HCT116 (cell line): Measurements from ENCODE around the gene ACD. TPM values are rescaled to one million over a fixed set of nuclear protein-coding genes. Genes with fewer than 3 reads are reported as not detected.

Experiments used
- ATAC-seq: fragments of 200-7000 bp; cut with Tn5 transposase; 2 replicates; pipeline ENCODE4 v1.9.1; 2020; ENCODE audit warnings: mild to moderate bottlenecking, moderate library complexity
- BruUV-seq: library from RNA; stranded (reverse); fragments of 400-500 nt; replicated peaks from 2 replicates; lab custom pipeline; 2021; lab: Mats Ljungman, UMichigan
- CTCF ChIA-PET: fragments of 300-600 bp; sonication (Branson Sonifier 250); formaldehyde crosslinking; loops from one replicate; lab custom pipeline; 2021; ENCODE audit warnings: antibody characterized with exemption; lab: Charles Lee
- POLR2A ChIA-PET: fragments of 300-600, 350-600 bp; sonication (Branson Sonifier 250); formaldehyde crosslinking; loops from one replicate; lab custom pipeline; 2021; ENCODE audit warnings: antibody characterized with exemption; lab: Charles Lee
- RAD21 ChIA-PET, 2 experiments: fragments of 300-600 bp; sonication (Branson Sonifier 250); formaldehyde crosslinking; loops; one replicate each; lab custom pipeline; 2023; ENCODE audit warnings: low total read pairs in 2 of 2; ENCODE audit not compliant: uncharacterized antibody in 2 of 2, unreplicated experiment in 2 of 2, low non-redundant PET in 1 of 2; lab: Charles Lee
- DNase-seq: peaks from one replicate; pipeline ENCODE4 v3.0.0-alpha.2; 2010; ENCODE audit warnings: low read depth, low spot score
- H2AFZ ChIP-seq: fragments of 200-600 bp; shearing (Covaris generic), sonication (generic); 2 replicates; pipeline ENCODE4 v1.6.1; 2017; ENCODE audit warnings: low read depth, mixed run types, mixed read lengths, antibody characterized with exemption, low read length; ENCODE audit not compliant: poor library complexity, severe bottlenecking
- H3K27ac ChIP-seq: 2 replicates; pipeline ENCODE4 v1.5.1; 2012; ENCODE audit warnings: low read depth, low read length
- H3K27me3 ChIP-seq: fragments of 200-600 bp; sonication (generic); 2 replicates; pipeline ENCODE4 v1.6.1; 2016; ENCODE audit warnings: mixed run types, low read length, mixed read lengths; ENCODE audit not compliant: insufficient read depth
- H3K36me3 ChIP-seq, 2 experiments: fragments of 200-500 bp in 1 of 2; fragments of 200-600 bp in 1 of 2; sonication (Bioruptor generic) in 1 of 2; sonication (generic) in 1 of 2; 2 replicates each; pipeline versions ENCODE4 v1.5.1 to v1.6.1; 2014 to 2016; ENCODE audit warnings: low read length in 2 of 2, inconsistent platforms in 1 of 2, mixed read lengths in 1 of 2, mixed run types in 1 of 2; ENCODE audit not compliant: insufficient read depth in 2 of 2, control insufficient read depth in 1 of 2
- H3K4me1 ChIP-seq, 2 experiments: fragments of 200-600 bp in 1 of 2; sonication (generic) in 1 of 2; 2 replicates each; pipeline versions ENCODE4 v1.5.1 to v1.6.1; 2012 to 2017; ENCODE audit warnings: low read length in 2 of 2, inconsistent platforms in 1 of 2, mild to moderate bottlenecking in 1 of 2, mixed read lengths in 1 of 2, mixed run types in 1 of 2, moderate library complexity in 1 of 2; ENCODE audit not compliant: insufficient read depth in 2 of 2, control insufficient read depth in 1 of 2
- H3K4me2 ChIP-seq: fragments of 200-600 bp; sonication (generic); 2 replicates; pipeline ENCODE4 v1.6.1; 2017; ENCODE audit warnings: mixed run types, low read length, mixed read lengths
- H3K4me3 ChIP-seq, 2 experiments: fragments of 200-600 bp in 1 of 2; sonication (generic) in 1 of 2; replicated peaks in 1 of 2; 2 replicates each; pipeline ENCODE4 v1.5.1; 2011 to 2016; ENCODE audit warnings: low read length in 2 of 2, control low read depth in 1 of 2, low read depth in 1 of 2, mild to moderate bottlenecking in 1 of 2, mixed read lengths in 1 of 2, mixed run types in 1 of 2
- H3K79me2 ChIP-seq: fragments of 200-600 bp; sonication (generic); 2 replicates; pipeline ENCODE4 v1.6.1; 2017; ENCODE audit warnings: mild to moderate bottlenecking, mixed run types, low read length, moderate library complexity, mixed read lengths; ENCODE audit not compliant: insufficient read depth
- H3K9ac ChIP-seq: fragments of 200-600 bp; sonication (generic); 2 replicates; pipeline ENCODE4 v1.6.1; 2016; ENCODE audit warnings: low read length, mixed read lengths
- H3K9me2 ChIP-seq: fragments of 200-600 bp; sonication (generic), shearing (Covaris generic); 2 replicates; pipeline ENCODE4 v1.6.1; 2017; ENCODE audit warnings: mixed run types, mild to moderate bottlenecking, moderate library complexity; ENCODE audit not compliant: insufficient read depth
- H3K9me3 ChIP-seq, 2 experiments: fragments of 200-500 bp in 1 of 2; fragments of 200-600 bp in 1 of 2; sonication (Bioruptor generic) in 1 of 2; sonication (generic) in 1 of 2; 2 replicates each; pipeline ENCODE4 v1.6.1; 2014 to 2017; ENCODE audit warnings: low read length in 2 of 2, mixed read lengths in 2 of 2, inconsistent platforms in 1 of 2, low read depth in 1 of 2, mild to moderate bottlenecking in 1 of 2, mixed run types in 1 of 2, moderate library complexity in 1 of 2; ENCODE audit not compliant: control insufficient read depth in 1 of 2, insufficient read depth in 1 of 2
- H4K20me1 ChIP-seq: fragments of 200-600 bp; sonication (generic), shearing (Covaris generic); 2 replicates; pipeline ENCODE4 v1.6.1; 2017; ENCODE audit warnings: mixed run types, mild to moderate bottlenecking, moderate library complexity; ENCODE audit not compliant: insufficient read depth
- CEBPB ChIP-seq: IDR thresholded peaks from 2 replicates; pipeline ENCODE4 v1.6.1; 2012; ENCODE audit warnings: low read depth
- EGR1 ChIP-seq: IDR thresholded peaks from 2 replicates; pipeline ENCODE4 v1.6.1; 2012; ENCODE audit warnings: low read depth
- EZH2 ChIP-seq: fragments of 200-600 bp; sonication (generic); IDR thresholded peaks from 2 replicates; pipeline ENCODE4 v1.6.1; 2017; ENCODE audit warnings: antibody characterized with exemption, mixed run types
- EZH2phosphoT487 ChIP-seq: fragments of 200-600 bp; IDR thresholded peaks from 2 replicates; pipeline ENCODE4 v1.6.1; 2018; ENCODE audit warnings: antibody characterized with exemption, borderline replicate concordance
- SIN3A ChIP-seq: IDR thresholded peaks from 2 replicates; pipeline ENCODE4 v1.6.1; 2012; ENCODE audit warnings: low read depth
- SP1 ChIP-seq: IDR thresholded peaks from 2 replicates; pipeline ENCODE4 v1.6.1; 2012; ENCODE audit warnings: low read depth
- SRF ChIP-seq: IDR thresholded peaks from 2 replicates; pipeline ENCODE4 v1.6.1; 2012; ENCODE audit warnings: low read depth
- TCF7L2 ChIP-seq: IDR thresholded peaks from 2 replicates; pipeline ENCODE4 v1.7.0; 2011; ENCODE audit warnings: borderline replicate concordance, inconsistent platforms; ENCODE audit not compliant: insufficient read depth, insufficient read length; ENCODE audit errors: extremely low read depth
- YY1 ChIP-seq: IDR thresholded peaks from 2 replicates; pipeline ENCODE4 v1.6.1; 2011; ENCODE audit warnings: low read length, low read depth, moderate library complexity, mild to moderate bottlenecking; ENCODE audit not compliant: insufficient replicate concordance; ENCODE audit errors: extremely low read depth
- ZFX ChIP-seq: fragments of 450-650 bp; IDR thresholded peaks from 2 replicates; pipeline ENCODE4 v1.6.1; 2017
- intact Hi-C: fragments of 100-400 bp; cut with micrococcal nuclease; formaldehyde crosslinking; loops from 2 replicates; pipeline ENCODE4 v1.10.0; 2022
- total RNA-seq: library from RNA; stranded (reverse); gene quantifications from one replicate; pipeline ENCODE4 v1.2.1, GENCODE V29; 2021; ENCODE audit not compliant: unreplicated experiment
- TF ChIP-seq, protein P1 (sequence below): IDR thresholded peaks from 2 replicates; pipeline ENCODE4 v1.6.1; 2011; ENCODE audit warnings: mild to moderate bottlenecking, low read length, moderate library complexity; ENCODE audit not compliant: insufficient replicate concordance; ENCODE audit errors: extremely low read depth
- TF ChIP-seq, protein P2 (sequence below): IDR thresholded peaks from 2 replicates; pipeline ENCODE4 v1.6.1; 2012; ENCODE audit warnings: low read depth
- TF ChIP-seq, protein P3 (sequence below), 3 experiments: fragments of 200-600 bp in 1 of 3; sonication (generic) in 1 of 3; IDR thresholded peaks in 2 of 3; conservative IDR thresholded peaks in 1 of 3; 2 replicates each; pipeline ENCODE4 v1.5.1; 2012 to 2017; ENCODE audit warnings: low read depth in 2 of 3, low read length in 2 of 3, antibody characterized with exemption in 1 of 3, borderline replicate concordance in 1 of 3, control low read depth in 1 of 3, mild to moderate bottlenecking in 1 of 3, mixed read lengths in 1 of 3, mixed run types in 1 of 3, moderate library complexity in 1 of 3; ENCODE audit not compliant: insufficient read depth in 1 of 3

The ACD gene
- total RNA-seq, 1 experiment from 2014 or later = 53.8 TPM

DNA sequence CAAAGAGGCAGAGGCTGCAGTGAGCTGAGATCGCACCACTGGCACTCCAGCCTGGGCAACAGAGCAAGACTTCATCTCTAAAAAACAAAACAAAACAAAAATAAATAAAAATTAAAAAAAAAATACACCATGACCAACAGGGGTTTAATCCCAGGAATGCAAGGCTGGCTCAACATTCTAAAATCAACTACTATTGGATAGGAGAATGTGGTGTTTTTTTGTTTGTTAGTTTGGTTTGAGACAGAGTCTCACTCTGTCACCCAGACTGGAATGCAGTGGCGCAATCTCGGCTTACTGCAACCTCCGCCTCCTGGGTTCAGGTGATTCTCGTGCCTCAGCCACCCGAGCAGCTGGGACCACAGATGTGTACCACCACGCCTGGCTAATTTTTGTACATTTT, 39.2 kb upstream of the ACD start:
- ChIA-PET RAD21 (interaction anchor here in 1 of 2 experiments (0.6 kb wide), 1 partner anchor 142 kb away, joined by 4 read pairs; no protein-coding TSS in a partner anchor), POLR2A (no interaction called here), CTCF (no interaction called here)
- no peak overlapping the region for H3K9ac ChIP-seq
- H3K9me3 ChIP-seq = peaks cover 0 to 5% of the 10 kb centered on the region in 2 experiments; a peak in 1 of 4 replicates
- ATAC-seq = no peak
- no peaks in the 10 kb centered on the region for H3K9me2 ChIP-seq
- H3K27me3 ChIP-seq = no peaks in the 10 kb centered on the region
- no peaks in the 10 kb centered on the region for H3K4me1 ChIP-seq
- no peaks in the 10 kb centered on the region for H3K36me3 ChIP-seq
- intact Hi-C loops = no loop called here
- TF ChIP-seq ZFX = no peak
- no peak for TF ChIP-seq SRF
- no peak for TF ChIP-seq TCF7L2
- no peak for TF ChIP-seq CEBPB
- TF ChIP-seq YY1 = no peak
- TF ChIP-seq EZH2phosphoT487 = no peak
- no peak for TF ChIP-seq SP1
- TF ChIP-seq, protein P1, sequence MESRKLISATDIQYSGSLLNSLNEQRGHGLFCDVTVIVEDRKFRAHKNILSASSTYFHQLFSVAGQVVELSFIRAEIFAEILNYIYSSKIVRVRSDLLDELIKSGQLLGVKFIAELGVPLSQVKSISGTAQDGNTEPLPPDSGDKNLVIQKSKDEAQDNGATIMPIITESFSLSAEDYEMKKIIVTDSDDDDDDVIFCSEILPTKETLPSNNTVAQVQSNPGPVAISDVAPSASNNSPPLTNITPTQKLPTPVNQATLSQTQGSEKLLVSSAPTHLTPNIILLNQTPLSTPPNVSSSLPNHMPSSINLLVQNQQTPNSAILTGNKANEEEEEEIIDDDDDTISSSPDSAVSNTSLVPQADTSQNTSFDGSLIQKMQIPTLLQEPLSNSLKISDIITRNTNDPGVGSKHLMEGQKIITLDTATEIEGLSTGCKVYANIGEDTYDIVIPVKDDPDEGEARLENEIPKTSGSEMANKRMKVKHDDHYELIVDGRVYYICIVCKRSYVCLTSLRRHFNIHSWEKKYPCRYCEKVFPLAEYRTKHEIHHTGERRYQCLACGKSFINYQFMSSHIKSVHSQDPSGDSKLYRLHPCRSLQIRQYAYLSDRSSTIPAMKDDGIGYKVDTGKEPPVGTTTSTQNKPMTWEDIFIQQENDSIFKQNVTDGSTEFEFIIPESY = no peak
- no peak for TF ChIP-seq EZH2
- TF ChIP-seq, protein P2, sequence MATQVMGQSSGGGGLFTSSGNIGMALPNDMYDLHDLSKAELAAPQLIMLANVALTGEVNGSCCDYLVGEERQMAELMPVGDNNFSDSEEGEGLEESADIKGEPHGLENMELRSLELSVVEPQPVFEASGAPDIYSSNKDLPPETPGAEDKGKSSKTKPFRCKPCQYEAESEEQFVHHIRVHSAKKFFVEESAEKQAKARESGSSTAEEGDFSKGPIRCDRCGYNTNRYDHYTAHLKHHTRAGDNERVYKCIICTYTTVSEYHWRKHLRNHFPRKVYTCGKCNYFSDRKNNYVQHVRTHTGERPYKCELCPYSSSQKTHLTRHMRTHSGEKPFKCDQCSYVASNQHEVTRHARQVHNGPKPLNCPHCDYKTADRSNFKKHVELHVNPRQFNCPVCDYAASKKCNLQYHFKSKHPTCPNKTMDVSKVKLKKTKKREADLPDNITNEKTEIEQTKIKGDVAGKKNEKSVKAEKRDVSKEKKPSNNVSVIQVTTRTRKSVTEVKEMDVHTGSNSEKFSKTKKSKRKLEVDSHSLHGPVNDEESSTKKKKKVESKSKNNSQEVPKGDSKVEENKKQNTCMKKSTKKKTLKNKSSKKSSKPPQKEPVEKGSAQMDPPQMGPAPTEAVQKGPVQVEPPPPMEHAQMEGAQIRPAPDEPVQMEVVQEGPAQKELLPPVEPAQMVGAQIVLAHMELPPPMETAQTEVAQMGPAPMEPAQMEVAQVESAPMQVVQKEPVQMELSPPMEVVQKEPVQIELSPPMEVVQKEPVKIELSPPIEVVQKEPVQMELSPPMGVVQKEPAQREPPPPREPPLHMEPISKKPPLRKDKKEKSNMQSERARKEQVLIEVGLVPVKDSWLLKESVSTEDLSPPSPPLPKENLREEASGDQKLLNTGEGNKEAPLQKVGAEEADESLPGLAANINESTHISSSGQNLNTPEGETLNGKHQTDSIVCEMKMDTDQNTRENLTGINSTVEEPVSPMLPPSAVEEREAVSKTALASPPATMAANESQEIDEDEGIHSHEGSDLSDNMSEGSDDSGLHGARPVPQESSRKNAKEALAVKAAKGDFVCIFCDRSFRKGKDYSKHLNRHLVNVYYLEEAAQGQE = no peak
- TF ChIP-seq EGR1 = no peak
- TF ChIP-seq, protein P3, sequence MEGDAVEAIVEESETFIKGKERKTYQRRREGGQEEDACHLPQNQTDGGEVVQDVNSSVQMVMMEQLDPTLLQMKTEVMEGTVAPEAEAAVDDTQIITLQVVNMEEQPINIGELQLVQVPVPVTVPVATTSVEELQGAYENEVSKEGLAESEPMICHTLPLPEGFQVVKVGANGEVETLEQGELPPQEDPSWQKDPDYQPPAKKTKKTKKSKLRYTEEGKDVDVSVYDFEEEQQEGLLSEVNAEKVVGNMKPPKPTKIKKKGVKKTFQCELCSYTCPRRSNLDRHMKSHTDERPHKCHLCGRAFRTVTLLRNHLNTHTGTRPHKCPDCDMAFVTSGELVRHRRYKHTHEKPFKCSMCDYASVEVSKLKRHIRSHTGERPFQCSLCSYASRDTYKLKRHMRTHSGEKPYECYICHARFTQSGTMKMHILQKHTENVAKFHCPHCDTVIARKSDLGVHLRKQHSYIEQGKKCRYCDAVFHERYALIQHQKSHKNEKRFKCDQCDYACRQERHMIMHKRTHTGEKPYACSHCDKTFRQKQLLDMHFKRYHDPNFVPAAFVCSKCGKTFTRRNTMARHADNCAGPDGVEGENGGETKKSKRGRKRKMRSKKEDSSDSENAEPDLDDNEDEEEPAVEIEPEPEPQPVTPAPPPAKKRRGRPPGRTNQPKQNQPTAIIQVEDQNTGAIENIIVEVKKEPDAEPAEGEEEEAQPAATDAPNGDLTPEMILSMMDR (IDR thresholded peaks at IDR 0.05 in 2 of 3, conservative IDR thresholded peaks at IDR 0.05 in 1 of 3; ENCODE audit: borderline replicate concordance in 1 of 3, insufficient read depth in 1 of 3, low read depth in 2 of 3, low read length in 2 of 3) = no peak
- TF ChIP-seq SIN3A = no peak
- no peaks in the 10 kb centered on the region for H4K20me1 ChIP-seq
- no peak overlapping the region for H2AFZ ChIP-seq
- no TSS peak for BruUV-seq
- no peak overlapping the region for H3K4me2 ChIP-seq
- no peak overlapping the region for H3K27ac ChIP-seq
- no peak overlapping the region for H3K4me3 ChIP-seq
- DNase-seq = no peak
- peaks cover 34% of the 10 kb centered on the region for H3K79me2 ChIP-seq
